Measurements from ENCODE around the gene TMEM39B. TPM values are rescaled to one million over a fixed set of nuclear protein-coding genes. Genes with fewer than 3 reads are reported as not detected.
"Not testable (repeated sequence)": the region's sequence is repeated elsewhere in the genome, so short reads cannot be mapped to it uniquely, and the experiment has no call there.

The TMEM39B gene
- total RNA-seq, 1 donor from 2014 or later: 5.2 TPM

DNA sequence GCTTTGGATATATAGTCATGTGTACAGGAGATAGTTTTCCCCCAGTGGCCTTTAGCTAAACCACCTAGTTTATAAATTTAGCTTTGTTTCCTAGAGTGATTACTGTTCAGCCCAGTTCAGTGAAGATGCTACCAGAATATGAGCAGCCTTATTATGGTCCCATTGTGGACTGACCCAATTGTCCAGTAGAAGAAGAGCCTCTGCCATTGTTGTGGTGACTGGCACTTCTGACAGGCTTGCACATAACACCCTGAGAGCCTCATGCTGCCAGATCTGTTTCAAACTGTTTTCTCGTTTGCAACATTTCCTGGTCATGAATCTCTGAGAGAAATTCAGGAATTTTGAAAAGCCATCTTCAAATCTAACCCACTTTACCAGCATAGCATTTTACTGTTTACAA is 55.7 kb downstream of the TMEM39B start:
- H3K4me3 ChIP-seq (ENCODE audit: low read depth, low read length): no peak overlapping the region
- no peak for DNase-seq (ENCODE audit: low read depth)
- no peaks in the 10 kb centered on the region for H3K27me3 ChIP-seq (ENCODE audit: control insufficient read depth, insufficient read depth, low read length)
- TF ChIP-seq, protein P1, sequence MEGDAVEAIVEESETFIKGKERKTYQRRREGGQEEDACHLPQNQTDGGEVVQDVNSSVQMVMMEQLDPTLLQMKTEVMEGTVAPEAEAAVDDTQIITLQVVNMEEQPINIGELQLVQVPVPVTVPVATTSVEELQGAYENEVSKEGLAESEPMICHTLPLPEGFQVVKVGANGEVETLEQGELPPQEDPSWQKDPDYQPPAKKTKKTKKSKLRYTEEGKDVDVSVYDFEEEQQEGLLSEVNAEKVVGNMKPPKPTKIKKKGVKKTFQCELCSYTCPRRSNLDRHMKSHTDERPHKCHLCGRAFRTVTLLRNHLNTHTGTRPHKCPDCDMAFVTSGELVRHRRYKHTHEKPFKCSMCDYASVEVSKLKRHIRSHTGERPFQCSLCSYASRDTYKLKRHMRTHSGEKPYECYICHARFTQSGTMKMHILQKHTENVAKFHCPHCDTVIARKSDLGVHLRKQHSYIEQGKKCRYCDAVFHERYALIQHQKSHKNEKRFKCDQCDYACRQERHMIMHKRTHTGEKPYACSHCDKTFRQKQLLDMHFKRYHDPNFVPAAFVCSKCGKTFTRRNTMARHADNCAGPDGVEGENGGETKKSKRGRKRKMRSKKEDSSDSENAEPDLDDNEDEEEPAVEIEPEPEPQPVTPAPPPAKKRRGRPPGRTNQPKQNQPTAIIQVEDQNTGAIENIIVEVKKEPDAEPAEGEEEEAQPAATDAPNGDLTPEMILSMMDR (IDR thresholded peaks at IDR 0.05; ENCODE audit: insufficient read depth, low read length, poor library complexity, severe bottlenecking): no peak
- no peaks in the 10 kb centered on the region for H3K36me3 ChIP-seq (ENCODE audit: control insufficient read depth, insufficient read depth, low read length)

GRCh38 chr1:32128964-32129363 is 56.2 kb downstream of the TMEM39B start:
- Histone ChIP-seq H3K4me3 (ENCODE audit: low read depth, low read length) (no peak overlapping the region), H3K27me3 (ENCODE audit: control insufficient read depth, insufficient read depth, low read length) (no peaks in the 10 kb centered on the region), H3K36me3 (ENCODE audit: control insufficient read depth, insufficient read depth, low read length) (no peaks in the 10 kb centered on the region)
- TF ChIP-seq, protein P1 (IDR thresholded peaks at IDR 0.05; ENCODE audit: insufficient read depth, low read length, poor library complexity, severe bottlenecking): no peak
- DNase-seq (ENCODE audit: low read depth): no peak

DNA sequence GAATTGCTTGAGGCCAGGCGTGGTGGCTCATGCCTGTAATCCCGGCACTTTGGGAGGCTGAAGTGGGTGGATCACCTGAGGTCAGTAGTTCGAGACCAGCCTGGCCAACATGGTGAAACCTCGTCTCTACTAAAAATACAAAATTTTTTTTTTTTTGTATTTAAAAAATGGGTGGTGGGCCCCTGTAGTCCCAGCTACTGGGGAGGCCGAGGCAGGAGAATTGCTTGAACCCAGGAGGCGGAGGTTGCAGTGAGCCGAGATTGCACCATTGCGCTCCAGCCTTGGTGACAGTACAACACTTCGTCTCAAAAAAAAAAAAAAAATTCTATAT is 61.2 kb downstream of the TMEM39B start:
- not testable (repeated sequence) for H3K27me3 ChIP-seq (ENCODE audit: control insufficient read depth, insufficient read depth, low read length); DNase-seq (ENCODE audit: low read depth); H3K4me3 ChIP-seq (ENCODE audit: low read depth, low read length)

DNA sequence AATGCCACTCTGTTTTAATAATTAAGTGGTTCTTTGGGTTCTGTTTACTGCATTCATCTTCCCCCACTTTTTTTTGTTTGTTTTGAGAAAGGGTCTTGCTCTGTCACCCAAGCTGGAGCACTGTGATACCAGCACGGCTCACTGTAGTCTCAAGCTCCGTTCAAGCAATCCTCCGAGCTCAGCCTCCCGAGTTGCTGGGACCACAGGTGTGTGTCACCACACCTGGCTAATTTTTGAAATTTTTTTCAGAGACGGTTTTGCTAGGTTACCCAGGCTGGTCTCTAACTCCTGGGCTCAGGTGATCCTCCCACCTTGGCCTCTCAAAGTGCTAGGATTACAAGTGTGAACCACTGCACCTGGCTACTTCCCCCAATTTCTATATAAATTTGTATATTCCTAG is 64.4 kb downstream of the TMEM39B start:
- TF ChIP-seq, protein P1 (IDR thresholded peaks at IDR 0.05; ENCODE audit: insufficient read depth, low read length, poor library complexity, severe bottlenecking): no peak
- no peaks in the 10 kb centered on the region for H3K27me3 ChIP-seq (ENCODE audit: control insufficient read depth, insufficient read depth, low read length)
- no peaks in the 10 kb centered on the region for H3K36me3 ChIP-seq (ENCODE audit: control insufficient read depth, insufficient read depth, low read length)
- DNase-seq (ENCODE audit: low read depth): no peak
- no peak overlapping the region for H3K4me3 ChIP-seq (ENCODE audit: low read depth, low read length)

More for the DNA sequence above, 61.2 kb downstream of the TMEM39B start:
- H3K36me3 ChIP-seq (ENCODE audit: control insufficient read depth, insufficient read depth, low read length): not testable (repeated sequence)

GRCh38 chr1:32138965-32139364 is 66.2 kb downstream of the TMEM39B start:
- Histone ChIP-seq H3K4me3 (ENCODE audit: low read depth, low read length) (no peak overlapping the region), H3K36me3 (ENCODE audit: control insufficient read depth, insufficient read depth, low read length) (no peaks in the 10 kb centered on the region), H3K27me3 (ENCODE audit: control insufficient read depth, insufficient read depth, low read length) (no peaks in the 10 kb centered on the region)
- TF ChIP-seq, protein P1 (IDR thresholded peaks at IDR 0.05; ENCODE audit: insufficient read depth, low read length, poor library complexity, severe bottlenecking): no peak
- DNase-seq (ENCODE audit: low read depth): no peak

- DNase-seq (ENCODE audit: low read depth): peak; percentile 56
Observed at GRCh38 chr1:32142446-32143301, 69.9 kb downstream of the TMEM39B start.

DNA sequence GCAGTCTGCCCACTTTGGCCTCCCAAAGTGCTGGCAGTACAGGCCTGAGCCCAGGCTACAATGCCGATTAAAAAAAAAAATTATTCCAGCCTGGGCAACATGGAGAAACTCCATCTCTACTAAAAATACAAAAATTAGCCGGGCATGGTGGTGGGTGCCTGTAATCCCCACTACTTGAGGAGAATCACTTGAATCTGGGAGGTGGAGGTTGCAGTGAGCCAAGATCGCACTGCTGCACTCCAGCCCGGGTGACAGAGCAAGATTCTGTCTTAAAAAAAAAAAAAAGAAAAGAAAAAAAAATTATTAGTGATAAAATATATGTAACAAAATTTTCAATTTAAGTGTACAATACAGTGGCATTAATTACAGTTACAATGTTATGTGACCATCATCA is 70.6 kb downstream of the TMEM39B start:
- H3K36me3 ChIP-seq (ENCODE audit: control insufficient read depth, insufficient read depth, low read length); H3K4me3 ChIP-seq (ENCODE audit: low read depth, low read length); H3K27me3 ChIP-seq (ENCODE audit: control insufficient read depth, insufficient read depth, low read length); DNase-seq (ENCODE audit: low read depth): not testable (repeated sequence)

More at GRCh38 chr1:32142446-32143301, 69.9 kb downstream of the TMEM39B start:
- TF ChIP-seq, protein P1 (IDR thresholded peaks at IDR 0.05; ENCODE audit: insufficient read depth, low read length, poor library complexity, severe bottlenecking): no peak
- Histone ChIP-seq H3K4me3 (ENCODE audit: low read depth, low read length) (no peak overlapping the region), H3K36me3 (ENCODE audit: control insufficient read depth, insufficient read depth, low read length) (no peaks in the 10 kb centered on the region), H3K27me3 (ENCODE audit: control insufficient read depth, insufficient read depth, low read length) (no peaks in the 10 kb centered on the region)
